GM21529 (cell line): ENCODE results near the gene LMOD1.
"Not testable (repeated sequence)": the region's sequence is repeated elsewhere in the genome, so short reads cannot be mapped to it uniquely, and the experiment has no call there.

Experiments
- ATAC-seq: cut with Tn5 transposase; IDR thresholded peaks from one replicate; pipeline ENCODE4 v1.9.1; 2021; ENCODE audit not compliant: unreplicated experiment

The LMOD1 gene

GRCh38 chr1:201917362-201918033 is 28.9 kb downstream of the LMOD1 start:
- ATAC-seq: no peak

GRCh38 chr1:201916649-201917249 is 29.6 kb downstream of the LMOD1 start:
- no peak for ATAC-seq

- ATAC-seq: no peak
Measured at GRCh38 chr1:201914456-201915235, 31.7 kb downstream of the LMOD1 start.

GRCh38 chr1:201912832-201913231 is 33.5 kb downstream of the LMOD1 start:
- no peak for ATAC-seq

- no peak for ATAC-seq
Measured at GRCh38 chr1:201911826-201912571, 34.3 kb downstream of the LMOD1 start.

- no peak for ATAC-seq
Measured at GRCh38 chr1:201907621-201908020, 38.7 kb downstream of the LMOD1 start.

- ATAC-seq: no peak
Measured at GRCh38 chr1:201906336-201906735, 40.0 kb downstream of the LMOD1 start.

- ATAC-seq: no peak
Measured at GRCh38 chr1:201905234-201905890, 41.0 kb downstream of the LMOD1 start.

- no peak for ATAC-seq
Measured at GRCh38 chr1:201904579-201904978, 41.8 kb downstream of the LMOD1 start.

- no peak for ATAC-seq
Measured at GRCh38 chr1:201903135-201903534, 43.2 kb downstream of the LMOD1 start.

- ATAC-seq: no peak
Measured at GRCh38 chr1:201902198-201902597, 44.1 kb downstream of the LMOD1 start.

- not testable (repeated sequence) for ATAC-seq
Measured at GRCh38 chr1:201901036-201901435, 45.3 kb downstream of the LMOD1 start.

GRCh38 chr1:201900476-201900875 is 45.9 kb downstream of the LMOD1 start:
- ATAC-seq: no peak

GRCh38 chr1:201899683-201900429 is 46.5 kb downstream of the LMOD1 start:
- no peak for ATAC-seq

GRCh38 chr1:201898992-201899391 is 47.4 kb downstream of the LMOD1 start:
- no peak for ATAC-seq

- no peak for ATAC-seq
Measured at GRCh38 chr1:201898240-201898894, 48.0 kb downstream of the LMOD1 start.

- ATAC-seq: no peak
Measured at GRCh38 chr1:201896951-201897391, 49.4 kb downstream of the LMOD1 start.

GRCh38 chr1:201895913-201896807 is 50.2 kb downstream of the LMOD1 start:
- peak; percentile 95 for ATAC-seq
